ENCODE results near the gene ATP1A1.

Gene ATP1A1

GRCh38 chr1:116377541-116378529, 4.8 kb downstream of the ATP1A1 start:
- no peak overlapping the region for H3K27ac ChIP-seq (ENCODE audit: insufficient read depth, low read depth, low read length, poor library complexity, severe bottlenecking)
- H3K36me3 ChIP-seq (ENCODE audit: control insufficient read depth, insufficient read depth, low read length): no peaks in the 10 kb centered on the region
- WGBS, 2 experiments: 83 to 87% methylated on average over 12 to 13 of the region's 13 CpGs
- no peaks in the 10 kb centered on the region for H3K9me3 ChIP-seq (ENCODE audit: control insufficient read depth, low read length)
- peaks cover 33% of the 10 kb centered on the region for H3K4me1 ChIP-seq (ENCODE audit: control insufficient read depth, insufficient read depth, low read length)
- H3K4me3 ChIP-seq (ENCODE audit: insufficient read depth, low read depth, low read length): no peak overlapping the region
- no peaks in the 10 kb centered on the region for H3K27me3 ChIP-seq (ENCODE audit: control insufficient read depth, insufficient read depth, low read length, poor library complexity, severe bottlenecking)

- Histone ChIP-seq H3K27ac (ENCODE audit: insufficient read depth, low read depth, low read length, poor library complexity, severe bottlenecking) (no peak overlapping the region), H3K9me3 (ENCODE audit: control insufficient read depth, low read length) (no peaks in the 10 kb centered on the region), H3K27me3 (ENCODE audit: control insufficient read depth, insufficient read depth, low read length, poor library complexity, severe bottlenecking) (no peaks in the 10 kb centered on the region), H3K36me3 (ENCODE audit: control insufficient read depth, insufficient read depth, low read length) (peaks cover 2% of the 10 kb centered on the region), H3K4me3 (ENCODE audit: insufficient read depth, low read depth, low read length) (no peak overlapping the region), H3K4me1 (ENCODE audit: control insufficient read depth, insufficient read depth, low read length) (peaks cover 33% of the 10 kb centered on the region)
- WGBS, 2 experiments: 83 to 91% methylated on average over 2 of the region's 2 CpGs
These were observed 6.1 kb downstream of the ATP1A1 start for GRCh38 chr1:116379057-116379630.

GRCh38 chr1:116379674-116380498, 6.8 kb downstream of the ATP1A1 start:
- Histone ChIP-seq H3K27ac (ENCODE audit: insufficient read depth, low read depth, low read length, poor library complexity, severe bottlenecking) (no peak overlapping the region), H3K4me3 (ENCODE audit: insufficient read depth, low read depth, low read length) (no peak overlapping the region), H3K4me1 (ENCODE audit: control insufficient read depth, insufficient read depth, low read length) (peaks cover 32% of the 10 kb centered on the region), H3K36me3 (ENCODE audit: control insufficient read depth, insufficient read depth, low read length) (peaks cover 8% of the 10 kb centered on the region), H3K27me3 (ENCODE audit: control insufficient read depth, insufficient read depth, low read length, poor library complexity, severe bottlenecking) (no peaks in the 10 kb centered on the region), H3K9me3 (ENCODE audit: control insufficient read depth, low read length) (no peaks in the 10 kb centered on the region)
- 86 to 97% methylated on average over 4 to 6 of the region's 6 CpGs for WGBS, 2 experiments

- no peak overlapping the region for H3K27ac ChIP-seq (ENCODE audit: insufficient read depth, low read depth, low read length, poor library complexity, severe bottlenecking)
- H3K36me3 ChIP-seq (ENCODE audit: control insufficient read depth, insufficient read depth, low read length): peaks cover 13% of the 10 kb centered on the region
- no peaks in the 10 kb centered on the region for H3K9me3 ChIP-seq (ENCODE audit: control insufficient read depth, low read length)
- H3K4me3 ChIP-seq (ENCODE audit: insufficient read depth, low read depth, low read length): no peak overlapping the region
- H3K4me1 ChIP-seq (ENCODE audit: control insufficient read depth, insufficient read depth, low read length): peaks cover 24% of the 10 kb centered on the region
- WGBS, 2 experiments: 90 to 94% methylated on average over 7 of the region's 7 CpGs
- no peaks in the 10 kb centered on the region for H3K27me3 ChIP-seq (ENCODE audit: control insufficient read depth, insufficient read depth, low read length, poor library complexity, severe bottlenecking)
These were observed 7.6 kb downstream of the ATP1A1 start for GRCh38 chr1:116380499-116381242.

- Histone ChIP-seq H3K4me1 (ENCODE audit: control insufficient read depth, insufficient read depth, low read length) (peaks cover 13% of the 10 kb centered on the region), H3K27ac (ENCODE audit: insufficient read depth, low read depth, low read length, poor library complexity, severe bottlenecking) (no peak overlapping the region), H3K4me3 (ENCODE audit: insufficient read depth, low read depth, low read length) (no peak overlapping the region), H3K36me3 (ENCODE audit: control insufficient read depth, insufficient read depth, low read length) (peaks cover 16% of the 10 kb centered on the region), H3K9me3 (ENCODE audit: control insufficient read depth, low read length) (no peaks in the 10 kb centered on the region), H3K27me3 (ENCODE audit: control insufficient read depth, insufficient read depth, low read length, poor library complexity, severe bottlenecking) (no peaks in the 10 kb centered on the region)
- WGBS, 2 experiments: 97 to 100% methylated on average over 2 of the region's 2 CpGs
These were observed 9.3 kb downstream of the ATP1A1 start for GRCh38 chr1:116382321-116382720.

- Histone ChIP-seq H3K9me3 (ENCODE audit: control insufficient read depth, low read length) (no peaks in the 10 kb centered on the region), H3K27me3 (ENCODE audit: control insufficient read depth, insufficient read depth, low read length, poor library complexity, severe bottlenecking) (no peaks in the 10 kb centered on the region), H3K4me3 (ENCODE audit: insufficient read depth, low read depth, low read length) (no peak overlapping the region), H3K27ac (ENCODE audit: insufficient read depth, low read depth, low read length, poor library complexity, severe bottlenecking) (no peak overlapping the region), H3K36me3 (ENCODE audit: control insufficient read depth, insufficient read depth, low read length) (peaks cover 22% of the 10 kb centered on the region), H3K4me1 (ENCODE audit: control insufficient read depth, insufficient read depth, low read length) (peaks cover 6% of the 10 kb centered on the region)
- 98 to 100% methylated on average over 3 to 4 of the region's 4 CpGs for WGBS, 2 experiments
These were observed 9.9 kb downstream of the ATP1A1 start for GRCh38 chr1:116382857-116383483.

- WGBS, 2 experiments: 98 to 100% methylated on average over 2 to 3 of the region's 4 CpGs
- no peaks in the 10 kb centered on the region for H3K4me1 ChIP-seq (ENCODE audit: control insufficient read depth, insufficient read depth, low read length)
- H3K27me3 ChIP-seq (ENCODE audit: control insufficient read depth, insufficient read depth, low read length, poor library complexity, severe bottlenecking): no peaks in the 10 kb centered on the region
- H3K4me3 ChIP-seq (ENCODE audit: insufficient read depth, low read depth, low read length): no peak overlapping the region
- H3K36me3 ChIP-seq (ENCODE audit: control insufficient read depth, insufficient read depth, low read length): peaks cover 47% of the 10 kb centered on the region
- H3K9me3 ChIP-seq (ENCODE audit: control insufficient read depth, low read length): no peaks in the 10 kb centered on the region
- no peak overlapping the region for H3K27ac ChIP-seq (ENCODE audit: insufficient read depth, low read depth, low read length, poor library complexity, severe bottlenecking)
These were observed 13.0 kb downstream of the ATP1A1 start for GRCh38 chr1:116386042-116386441.

GRCh38 chr1:116387551-116387950, 14.5 kb downstream of the ATP1A1 start:
- H3K4me3 ChIP-seq (ENCODE audit: insufficient read depth, low read depth, low read length): no peak overlapping the region
- 96 to 97% methylated on average over 6 of the region's 6 CpGs for WGBS, 2 experiments
- H3K9me3 ChIP-seq (ENCODE audit: control insufficient read depth, low read length): no peaks in the 10 kb centered on the region
- H3K4me1 ChIP-seq (ENCODE audit: control insufficient read depth, insufficient read depth, low read length): no peaks in the 10 kb centered on the region
- H3K27ac ChIP-seq (ENCODE audit: insufficient read depth, low read depth, low read length, poor library complexity, severe bottlenecking): no peak overlapping the region
- H3K36me3 ChIP-seq (ENCODE audit: control insufficient read depth, insufficient read depth, low read length): peaks cover 56% of the 10 kb centered on the region
- no peaks in the 10 kb centered on the region for H3K27me3 ChIP-seq (ENCODE audit: control insufficient read depth, insufficient read depth, low read length, poor library complexity, severe bottlenecking)

- WGBS, 2 experiments: 91 to 100% methylated on average over 3 of the region's 3 CpGs
- no peaks in the 10 kb centered on the region for H3K9me3 ChIP-seq (ENCODE audit: control insufficient read depth, low read length)
- peaks cover 61% of the 10 kb centered on the region for H3K36me3 ChIP-seq (ENCODE audit: control insufficient read depth, insufficient read depth, low read length)
- no peaks in the 10 kb centered on the region for H3K27me3 ChIP-seq (ENCODE audit: control insufficient read depth, insufficient read depth, low read length, poor library complexity, severe bottlenecking)
- H3K4me3 ChIP-seq (ENCODE audit: insufficient read depth, low read depth, low read length): no peak overlapping the region
- H3K27ac ChIP-seq (ENCODE audit: insufficient read depth, low read depth, low read length, poor library complexity, severe bottlenecking): no peak overlapping the region
- H3K4me1 ChIP-seq (ENCODE audit: control insufficient read depth, insufficient read depth, low read length): no peaks in the 10 kb centered on the region
These were observed 15.1 kb downstream of the ATP1A1 start for GRCh38 chr1:116388122-116388521.

Data from ectodermal cell (in vitro differentiated cells).